GM18873 (cell line): Measurements from ENCODE around the gene SELENOM.
"Not testable (repeated sequence)": the region's sequence is repeated elsewhere in the genome, so short reads cannot be mapped to it uniquely, and the experiment has no call there.

Experiments used
- ATAC-seq: cut with Tn5 transposase; IDR thresholded peaks from one replicate; pipeline ENCODE4 v1.9.1; 2021; ENCODE audit warnings: mild to moderate bottlenecking, moderate library complexity, moderate number of reproducible peaks; ENCODE audit not compliant: unreplicated experiment, low FRiP score

Gene SELENOM

DNA sequence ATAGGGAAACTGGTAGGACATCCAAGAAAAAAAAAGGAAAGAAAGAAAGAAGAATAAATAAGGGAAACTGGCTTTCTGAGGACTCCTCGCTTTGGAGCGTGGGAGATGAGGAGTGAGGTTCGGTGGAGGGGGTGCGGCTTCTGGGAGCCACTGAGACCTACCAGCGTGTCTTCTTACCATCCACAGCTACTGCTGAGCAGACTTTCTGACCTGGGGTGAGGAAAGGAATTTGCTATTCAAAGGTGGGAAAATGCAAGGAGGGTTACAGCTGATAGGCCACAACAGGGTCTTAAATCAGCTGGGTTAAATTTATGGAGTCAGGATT is 488 bp upstream of the SELENOM start:
- ATAC-seq, result no peak

DNA sequence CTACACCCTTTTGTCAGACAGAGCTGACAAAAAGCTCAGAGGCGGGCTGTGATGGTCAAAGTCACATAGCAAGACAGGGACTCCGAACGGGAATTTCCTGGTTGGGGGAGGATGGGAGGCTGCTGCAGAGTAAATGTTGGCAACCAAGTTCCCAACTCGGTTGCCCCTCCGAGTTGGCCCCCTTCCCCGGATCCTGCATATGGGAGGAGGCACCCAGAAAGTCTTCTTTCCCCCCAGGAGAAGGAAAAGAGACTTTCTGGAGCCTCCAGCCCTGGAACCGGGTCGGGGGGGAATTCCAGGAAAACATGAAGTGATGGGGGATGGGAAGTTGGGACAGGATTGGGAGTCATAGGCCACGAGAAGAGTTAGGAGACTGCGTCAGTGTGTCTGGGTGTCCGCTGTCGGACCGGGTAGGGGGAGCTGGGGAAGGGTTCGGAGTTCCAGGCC is 614 bp downstream of the SELENOM start:
- no peak for ATAC-seq

DNA sequence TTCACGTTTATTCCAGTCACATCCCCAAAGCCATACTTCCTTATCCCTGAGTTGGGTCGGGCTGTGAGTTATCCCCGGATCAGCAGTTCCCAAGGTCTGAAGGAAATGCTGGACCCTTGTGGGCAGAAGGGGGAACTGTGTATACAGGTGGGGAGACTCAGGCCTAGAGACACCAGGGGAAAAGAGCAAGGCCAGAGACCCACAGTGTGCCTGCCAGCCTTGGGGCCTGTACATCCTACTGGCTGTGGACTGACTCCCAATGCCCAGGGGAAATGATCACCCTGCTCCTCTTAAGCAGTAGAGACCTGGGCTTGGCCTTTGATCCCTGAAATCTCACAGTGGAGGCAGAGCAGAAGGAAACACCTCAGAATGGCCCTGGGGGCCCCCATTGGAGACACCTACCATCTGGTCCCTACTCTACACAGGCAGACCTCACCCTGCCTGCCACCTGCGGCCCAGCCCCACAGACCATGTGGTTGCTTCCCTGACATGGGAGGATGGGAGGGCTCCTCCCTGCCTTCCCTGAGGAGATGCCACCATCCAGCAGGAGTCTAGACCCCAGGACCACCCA is 1.3 kb downstream of the SELENOM start:
- no peak for ATAC-seq

DNA sequence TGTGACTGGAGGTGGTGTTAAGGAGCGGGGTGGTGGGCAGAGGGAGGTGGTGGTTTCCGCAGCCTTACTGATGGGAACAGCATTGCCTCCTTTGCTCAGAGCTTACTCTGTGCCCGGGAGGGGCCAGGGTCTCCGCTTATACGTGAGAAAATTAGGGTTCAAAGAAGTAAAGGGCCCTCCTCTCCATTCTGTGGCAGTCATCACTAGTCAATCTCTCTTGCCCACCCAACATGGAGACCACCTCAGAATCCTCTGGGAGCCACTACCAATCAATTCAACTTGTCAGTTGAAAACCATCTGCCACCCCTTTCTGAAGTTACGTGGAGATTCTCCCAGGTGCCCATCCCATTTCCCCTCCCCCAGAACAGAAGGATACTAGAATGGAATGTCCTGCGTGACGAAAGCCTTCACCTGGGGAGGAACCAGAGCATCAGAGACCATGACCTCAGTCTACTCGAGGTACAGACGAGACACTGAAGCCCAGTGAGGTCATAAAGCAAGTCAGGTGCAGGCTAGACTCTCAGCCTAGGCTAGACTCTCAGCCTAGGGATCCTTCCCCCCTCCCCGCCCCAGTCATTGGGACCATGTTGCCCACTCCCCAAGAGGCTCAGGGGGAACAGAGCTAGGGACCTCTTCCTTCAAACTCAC is 2.0 kb downstream of the SELENOM start:
- no peak for ATAC-seq

DNA sequence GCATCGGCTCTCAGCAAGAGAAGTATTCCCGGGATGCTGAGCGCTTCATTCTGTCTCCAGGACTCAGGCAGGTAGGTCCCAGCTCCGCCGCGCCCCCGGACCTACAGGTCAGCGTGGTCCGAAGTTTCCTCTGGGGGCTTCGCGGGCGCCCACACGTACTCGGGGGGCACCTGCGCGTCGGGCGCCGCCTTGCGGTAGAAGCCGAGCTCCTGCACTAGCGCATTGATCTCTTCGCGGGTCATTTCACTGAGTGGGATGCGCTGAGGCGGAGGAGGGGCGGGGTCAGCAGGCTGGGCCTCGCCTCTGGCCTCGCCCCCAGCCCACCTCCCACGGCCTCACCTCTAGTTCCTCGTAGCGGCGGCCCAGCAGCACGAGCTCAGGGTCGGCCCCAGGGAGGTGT is 2.5 kb downstream of the SELENOM start:
- no peak for ATAC-seq

DNA sequence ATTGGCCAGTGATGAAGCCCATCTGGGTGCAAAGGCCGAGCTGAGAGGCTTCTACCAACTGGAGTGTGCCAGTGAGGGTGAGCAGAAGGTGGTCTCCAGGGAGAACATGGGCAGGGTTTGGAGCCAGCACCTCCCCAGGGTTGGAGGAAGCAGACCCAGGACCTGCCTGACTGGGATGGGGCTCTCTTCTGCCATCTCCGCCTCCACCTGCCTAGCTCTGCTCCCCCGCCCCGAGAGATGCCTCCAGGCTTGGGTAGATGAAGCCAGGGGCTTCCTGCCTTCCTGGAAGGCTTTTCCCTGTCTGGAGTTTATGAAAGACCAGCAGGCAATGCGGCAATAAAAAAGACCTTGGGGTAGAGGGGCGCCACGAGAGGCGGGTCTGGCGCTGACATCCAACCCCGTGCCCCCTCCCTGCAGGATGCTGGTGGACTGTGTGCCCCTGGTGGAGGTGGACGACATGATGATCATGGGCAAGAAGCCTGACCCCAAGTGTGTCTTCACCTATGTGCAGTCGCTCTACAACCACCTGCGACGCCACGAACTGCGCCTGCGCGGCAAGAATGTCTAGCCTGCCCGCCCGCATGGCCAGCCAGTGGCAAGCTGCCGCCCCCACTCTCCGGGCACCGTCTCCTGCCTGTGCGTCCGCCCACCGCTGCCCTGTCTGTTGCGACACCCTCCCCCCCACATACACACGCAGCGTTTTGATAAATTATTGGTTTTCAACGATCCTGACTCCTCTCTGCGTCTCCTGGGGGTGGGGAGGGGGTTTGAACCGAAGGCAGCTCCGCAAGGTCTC is 3.3 kb downstream of the SELENOM start:
- no peak for ATAC-seq

DNA sequence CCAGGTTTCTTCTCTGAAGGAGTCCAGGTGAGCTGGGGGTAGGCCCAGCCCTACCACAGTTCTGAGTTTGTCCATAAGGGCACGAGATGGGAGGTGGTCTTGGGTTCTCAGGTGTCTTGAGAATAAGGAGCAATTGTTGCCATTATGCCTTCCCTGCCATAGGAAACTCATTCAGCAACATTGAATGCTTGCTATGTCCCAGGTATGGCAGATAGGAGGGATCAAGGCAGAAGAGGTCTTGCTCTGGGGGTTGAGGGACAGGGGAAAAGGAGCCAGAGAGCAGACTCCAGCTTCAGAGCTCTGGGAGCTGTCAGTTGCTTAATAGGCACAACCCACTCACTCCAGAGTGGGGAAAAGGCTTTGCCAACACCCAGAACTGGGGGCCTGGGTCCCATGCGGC is 4.3 kb downstream of the SELENOM start:
- ATAC-seq, result no peak

DNA sequence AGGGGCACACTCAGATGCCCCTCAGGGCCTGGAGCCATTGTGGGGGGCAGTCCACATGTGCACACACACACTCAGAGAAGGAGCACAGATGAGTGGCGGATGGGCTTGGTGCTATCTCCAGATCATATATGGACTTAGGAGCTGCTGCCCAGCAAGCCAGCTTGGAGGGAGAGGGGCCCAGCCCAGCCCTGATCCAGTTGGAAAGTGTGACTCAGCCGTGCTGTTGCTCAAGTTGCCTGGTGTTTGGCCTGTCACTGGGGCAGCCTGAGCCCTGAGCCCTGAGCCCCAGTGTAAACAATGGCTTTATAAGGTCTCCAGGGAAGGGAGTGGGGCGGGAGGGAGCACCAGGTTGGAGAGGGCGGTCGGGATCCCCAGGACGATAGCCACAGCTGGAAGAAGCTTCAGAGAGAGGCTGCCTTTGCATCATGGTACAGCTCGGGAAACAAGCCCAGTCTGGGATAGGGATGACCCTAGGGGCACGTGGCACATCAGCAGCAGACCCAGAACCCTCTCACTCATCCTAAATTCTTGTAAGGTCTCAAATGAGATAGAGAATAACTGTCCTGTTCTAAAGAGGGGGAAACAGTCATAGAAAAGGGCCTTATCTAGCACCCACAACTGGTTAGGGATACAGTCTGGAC is 4.8 kb downstream of the SELENOM start:
- ATAC-seq, result no peak

DNA sequence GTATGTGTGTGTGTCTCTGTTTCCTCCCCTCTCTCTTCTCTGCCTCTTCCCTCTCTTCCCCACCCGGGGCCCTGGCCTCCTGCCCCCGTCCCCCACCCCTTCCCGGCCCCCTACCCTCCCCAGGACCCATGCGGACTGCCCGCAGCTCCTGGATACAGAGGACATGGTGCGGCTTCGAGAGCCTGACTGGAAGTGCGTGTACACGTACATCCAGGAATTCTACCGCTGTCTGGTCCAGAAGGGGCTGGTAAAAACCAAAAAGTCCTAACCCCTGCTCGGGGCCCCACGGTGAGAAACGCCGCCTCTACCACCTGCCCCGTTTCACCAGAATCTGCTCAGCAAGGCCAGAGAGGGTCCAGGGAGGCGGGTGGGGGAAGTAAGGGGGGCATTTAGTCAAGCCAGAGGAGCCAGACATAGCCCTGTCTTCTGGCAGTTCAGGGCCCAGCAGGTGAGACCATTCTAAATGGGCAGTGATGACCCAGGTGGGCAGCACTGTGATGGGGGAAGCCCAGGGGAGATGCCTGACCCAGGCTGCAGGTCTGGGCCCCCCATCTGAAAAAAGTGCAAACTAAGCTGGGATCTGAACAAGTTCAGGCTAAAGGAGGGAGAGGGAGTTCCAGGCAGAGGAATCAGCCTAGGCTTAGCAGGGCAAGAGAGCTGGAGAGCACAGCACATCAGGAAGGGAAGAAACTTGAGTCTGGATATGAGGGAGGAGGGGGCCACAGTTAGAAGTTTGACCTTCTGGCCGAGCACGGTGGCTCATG is 6.4 kb downstream of the SELENOM start:
- ATAC-seq, result no peak

DNA sequence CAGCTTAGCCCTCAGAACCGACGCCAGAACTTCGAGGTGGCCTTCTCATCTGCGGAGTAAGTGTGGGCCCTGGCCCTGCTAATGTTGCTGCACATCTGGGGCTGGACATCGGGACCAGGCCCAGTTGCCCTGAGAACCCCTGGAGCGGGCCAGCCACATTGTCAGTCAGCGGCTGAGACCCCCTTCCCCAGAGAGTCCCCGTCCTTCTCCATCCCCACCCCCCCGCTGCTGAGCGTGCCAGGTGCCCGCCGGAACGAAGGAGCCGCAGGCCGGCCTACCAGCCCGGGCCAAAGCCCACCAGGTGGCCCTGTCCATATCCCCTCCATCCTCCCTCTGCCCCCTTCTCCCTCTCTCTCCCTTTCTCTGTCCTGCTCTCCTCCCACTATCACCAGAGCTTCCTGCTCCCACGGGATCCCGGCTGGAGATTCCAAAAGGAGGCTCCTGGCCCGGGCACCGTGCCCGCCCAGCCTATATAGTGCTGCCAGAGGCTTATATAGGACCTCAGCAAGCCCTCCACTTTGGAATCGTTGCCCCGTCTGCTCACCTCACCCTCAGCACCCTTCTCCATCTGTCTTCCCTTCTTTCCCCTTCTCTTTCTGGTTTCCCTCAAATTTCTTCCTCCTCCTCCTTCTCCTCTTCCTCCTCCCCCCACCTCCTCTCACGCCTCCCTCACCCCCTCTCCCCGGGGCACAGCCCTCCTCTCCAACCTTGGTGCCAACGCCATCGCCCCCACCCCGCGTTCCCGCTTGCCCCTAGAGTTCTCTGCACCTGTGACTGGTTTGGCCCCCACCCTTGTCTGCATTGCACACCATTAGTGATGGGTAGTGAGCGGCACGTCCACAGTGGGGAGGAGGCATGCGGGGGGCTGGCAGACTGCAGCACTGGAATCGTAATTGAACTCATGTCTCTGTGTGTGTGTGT is 7.3 kb downstream of the SELENOM start:
- no peak for ATAC-seq

DNA sequence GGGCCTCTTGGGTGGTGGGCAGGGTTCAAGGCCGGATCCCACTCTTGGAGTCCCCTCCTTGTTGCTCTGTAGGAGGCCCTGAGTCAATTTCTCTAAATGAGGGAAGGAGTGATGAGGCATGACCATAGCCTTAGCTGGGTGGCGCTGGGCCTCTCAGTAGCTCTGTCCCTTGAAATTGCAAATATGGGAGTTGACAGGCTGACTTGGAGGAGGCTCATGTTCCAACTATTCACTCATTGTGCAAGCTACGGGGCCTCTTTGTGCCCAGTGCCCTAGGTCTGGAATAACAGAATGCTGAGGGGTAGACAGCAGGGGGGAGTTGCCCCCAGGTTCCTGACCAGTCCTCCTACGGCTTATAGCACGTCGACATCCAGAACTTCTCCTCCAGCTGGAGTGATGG is 8.0 kb downstream of the SELENOM start:
- ATAC-seq, result no peak

DNA sequence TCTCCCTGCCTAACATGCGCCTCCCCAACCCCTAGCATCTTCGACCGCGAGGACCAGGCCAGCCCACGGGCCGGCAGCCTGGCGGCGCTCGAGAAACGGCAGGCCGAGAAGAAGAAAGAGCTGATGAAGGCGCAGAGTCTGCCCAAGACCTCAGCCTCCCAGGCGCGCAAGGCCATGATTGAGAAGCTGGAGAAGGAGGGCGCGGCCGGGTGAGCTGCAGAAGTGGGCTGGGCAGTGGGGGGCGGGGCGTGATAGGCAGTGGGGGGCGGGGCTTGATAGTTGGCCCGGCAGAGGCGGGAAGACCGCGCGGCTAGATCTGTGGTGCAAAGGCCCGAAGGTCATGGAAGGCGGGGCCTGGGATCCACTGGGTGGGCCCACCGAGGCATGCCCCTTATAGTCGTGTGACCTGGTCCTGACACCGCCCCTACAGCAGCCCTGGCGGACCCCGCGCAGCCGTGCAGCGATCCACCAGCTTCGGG is 8.7 kb downstream of the SELENOM start:
- no peak for ATAC-seq

DNA sequence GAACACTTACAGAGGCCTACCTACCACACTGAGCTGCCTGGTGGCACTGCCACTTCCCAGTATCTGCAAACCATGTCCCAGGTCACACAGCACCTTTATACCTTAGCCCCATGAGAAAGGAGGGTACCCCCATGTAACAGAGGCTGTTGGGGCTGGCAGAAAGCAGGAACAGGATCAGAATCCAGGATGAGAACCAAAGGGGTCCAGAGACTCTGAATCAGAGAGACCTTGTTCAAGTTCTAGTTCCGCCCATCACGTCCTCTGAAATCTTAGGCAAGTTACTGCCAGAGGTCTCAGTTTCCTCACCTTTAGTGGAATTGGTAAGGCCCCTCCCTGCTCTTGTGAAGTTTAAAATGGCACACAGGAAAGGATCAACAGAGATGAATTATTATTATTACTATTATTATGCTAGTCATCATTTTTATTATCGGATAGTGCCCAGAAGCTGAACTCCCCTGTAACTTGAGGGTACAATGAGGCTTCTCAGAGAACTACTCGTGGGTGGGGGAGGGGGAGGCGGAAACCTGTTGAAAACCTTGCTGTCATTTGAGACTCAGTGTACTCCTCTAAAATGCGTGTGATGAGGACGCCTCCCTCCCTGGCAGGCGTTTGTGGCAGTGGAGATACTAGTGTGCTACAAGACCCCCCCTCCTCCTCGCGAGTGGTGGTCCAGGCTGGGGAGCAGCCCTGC is 9.3 kb downstream of the SELENOM start:
- ATAC-seq, result no peak

DNA sequence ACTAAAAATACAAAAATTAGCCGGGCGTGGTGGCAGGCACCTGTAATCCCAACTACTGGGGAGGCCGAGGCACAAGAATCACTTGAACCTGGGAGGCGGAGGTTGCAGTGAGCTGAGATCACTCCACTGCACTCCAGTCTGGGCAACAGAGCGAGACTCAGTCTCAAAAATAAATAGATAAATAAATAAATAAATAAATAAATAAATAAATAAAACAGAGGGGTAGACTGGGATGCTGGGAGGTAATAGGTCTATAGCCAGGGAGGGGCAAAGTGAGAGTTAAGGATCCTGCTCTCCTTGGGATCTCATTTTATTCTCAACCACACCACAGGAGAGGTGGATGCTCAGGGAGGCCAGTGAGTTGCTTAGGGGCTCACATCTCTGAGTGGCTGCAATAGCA is 9.8 kb downstream of the SELENOM start:
- ATAC-seq, result not testable (repeated sequence)

DNA sequence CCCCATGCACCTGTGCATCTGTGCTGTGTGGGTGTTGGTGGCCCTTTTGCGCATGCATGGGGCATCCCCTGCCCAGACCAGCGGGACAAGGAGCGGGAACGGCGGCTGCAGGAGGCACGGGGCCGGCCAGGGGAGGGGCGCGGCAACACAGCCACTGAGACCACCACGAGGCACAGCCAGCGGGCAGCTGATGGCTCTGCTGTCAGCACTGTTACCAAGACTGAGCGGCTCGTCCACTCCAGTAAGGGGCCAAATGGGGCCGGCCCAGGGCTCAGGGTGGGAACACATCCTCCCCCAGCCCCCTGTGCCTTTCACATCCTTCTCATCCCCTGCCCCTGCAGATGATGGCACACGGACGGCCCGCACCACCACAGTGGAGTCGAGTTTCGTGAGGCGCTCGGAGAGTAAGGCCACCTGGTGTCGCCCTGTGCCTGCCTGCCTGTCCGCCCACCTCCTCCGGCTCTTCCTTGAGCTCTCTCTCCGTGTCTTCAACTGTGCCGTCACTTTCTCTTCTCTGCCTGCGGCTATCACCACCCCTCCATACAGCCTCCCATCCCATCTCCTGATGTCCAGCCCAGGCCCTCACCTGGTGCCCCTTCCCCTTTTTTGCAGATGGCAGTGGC is 10.6 kb downstream of the SELENOM start:
- no peak for ATAC-seq

DNA sequence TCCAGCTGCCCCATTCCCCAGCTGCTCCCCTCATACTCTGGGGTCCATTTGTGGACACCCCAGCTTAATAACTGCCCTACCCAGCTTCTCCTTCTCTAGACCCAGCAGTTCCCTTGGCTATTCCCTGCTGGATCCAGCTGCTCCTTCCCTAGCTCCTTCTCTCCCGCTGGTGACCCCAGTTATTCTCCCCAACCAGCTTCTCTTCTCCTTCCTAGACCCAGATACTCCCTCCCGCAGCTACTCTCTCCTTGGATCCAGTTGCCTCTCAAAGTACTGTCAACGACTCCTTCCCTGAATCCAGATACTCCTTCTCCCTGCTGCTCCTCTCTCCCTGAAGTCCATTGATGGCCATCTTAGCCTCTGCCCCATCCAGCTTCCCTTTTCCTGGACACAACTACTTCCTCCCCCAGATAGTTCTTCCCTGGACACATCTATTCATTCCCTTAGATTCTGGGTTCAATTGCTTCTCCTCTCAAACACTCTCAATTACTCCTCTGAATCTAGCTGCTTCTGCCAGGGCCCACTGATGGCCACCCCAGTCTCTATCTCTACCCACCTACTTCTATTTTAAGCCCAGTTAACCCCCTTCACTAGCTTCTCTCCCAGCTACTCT is 11.6 kb downstream of the SELENOM start:
- ATAC-seq, result no peak

DNA sequence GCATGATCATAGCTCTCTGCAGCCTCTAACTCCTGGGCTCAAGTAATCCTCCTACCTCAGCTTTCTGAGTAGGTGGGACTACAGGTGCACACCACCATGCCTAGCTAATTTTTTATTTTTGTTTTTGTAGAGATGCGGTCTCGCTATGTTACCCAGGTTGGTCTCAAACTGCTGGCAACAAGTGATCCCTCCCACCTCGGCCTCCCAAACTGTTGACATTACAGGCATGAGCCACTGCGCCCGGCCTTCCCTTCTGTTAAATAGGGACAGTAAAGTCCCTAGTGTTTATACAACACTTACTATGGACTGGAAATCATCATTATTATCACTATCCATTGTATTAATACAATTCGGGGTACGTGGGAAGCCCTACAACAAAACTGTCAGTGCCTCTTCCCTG is 12.6 kb downstream of the SELENOM start:
- no peak for ATAC-seq

DNA sequence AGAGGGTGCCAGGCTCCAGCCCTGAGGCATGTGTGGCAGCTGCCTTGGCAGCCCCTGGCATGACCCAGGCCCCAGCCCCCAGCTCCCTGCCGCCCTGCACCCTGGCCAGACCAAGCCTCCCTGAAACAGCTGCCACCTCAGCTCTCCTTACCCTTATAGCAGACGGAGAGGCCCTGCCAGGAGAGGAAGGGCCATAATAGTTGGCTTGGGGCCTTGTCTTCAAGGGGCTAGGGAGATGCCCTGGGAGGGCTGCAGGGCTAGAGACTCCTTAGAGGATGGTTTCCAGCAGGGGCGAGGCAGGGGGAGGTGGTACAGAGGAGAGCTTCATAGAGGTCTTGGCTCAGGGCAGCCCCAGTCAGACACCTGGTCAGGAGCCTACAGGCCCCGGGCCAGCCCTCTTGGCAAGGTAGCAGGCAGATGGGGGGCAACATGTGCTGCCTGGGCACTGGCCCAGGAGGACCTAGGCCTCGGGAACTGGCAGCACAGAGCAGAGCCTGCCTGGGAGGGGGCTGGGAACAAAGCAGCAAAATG is 13.3 kb downstream of the SELENOM start:
- no peak for ATAC-seq
